Karpas-422 (cell line): ENCODE results near the gene OR12D1. TPM values are rescaled to one million over a fixed set of nuclear protein-coding genes. Genes with fewer than 3 reads are reported as not detected.

Source experiments
- total RNA-seq: library from RNA; depleted of rRNA; stranded (reverse); fragments of >200 nt; shearing (Covaris generic); gene quantifications from 2 replicates; pipeline ENCODE4 v1.2.3, GENCODE V29; 2014; ENCODE audit warnings: low replicate concordance; rRNA removed

OR12D1 gene
- total RNA-seq, 1 experiment from 2014 or later: not detected

Other genes starting within 250 kb of the OR12D1 start
- gene OR2J2, start 244.0 kb upstream of the OR12D1 start, total RNA-seq: not detected in 2 replicates
- not detected in 2 replicates for gene OR14J1, start 113.2 kb upstream of the OR12D1 start, total RNA-seq
- gene OR5V1, start 46.1 kb upstream of the OR12D1 start, total RNA-seq: not detected in 2 replicates
- gene OR12D3, start 39.6 kb upstream of the OR12D1 start, total RNA-seq: not detected in 2 replicates
- not detected in 2 replicates for gene OR12D2, start 19.3 kb upstream of the OR12D1 start, total RNA-seq
- not detected in 2 replicates for gene OR10C1, start 24.4 kb downstream of the OR12D1 start, total RNA-seq
- gene OR11A1, start 42.1 kb downstream of the OR12D1 start, total RNA-seq: not detected in 2 replicates
- gene OR2H1, start 42.2 kb downstream of the OR12D1 start, total RNA-seq: not detected in 2 replicates
- not detected in 2 replicates for gene MAS1L, start 73.0 kb downstream of the OR12D1 start, total RNA-seq
- not detected in 2 replicates for gene UBD, start 144.8 kb downstream of the OR12D1 start, total RNA-seq
- gene OR2H2, start 170.2 kb downstream of the OR12D1 start, total RNA-seq: not detected in 2 replicates
- 9.9 and 10.5 TPM in 2 replicates for gene GABBR1, start 218.3 kb downstream of the OR12D1 start, total RNA-seq
- not detected in 2 replicates for gene MOG, start 242.2 kb downstream of the OR12D1 start, total RNA-seq